Frontal cortex (tissue), 4 donors: ENCODE results near the gene TBCE. TPM values are rescaled to one million over a fixed set of nuclear protein-coding genes. Genes with fewer than 3 reads are reported as not detected.

Source experiments
- DNase-seq, 2 donors: peaks; one replicate each; pipeline ENCODE4 v3.0.0; 2012; ENCODE audit warnings: low spot score in 2 of 2
- FAIRE-seq: peaks from 2 replicates; lab custom pipeline; 2012; peaks lifted over from hg19 to GRCh38; lab: Jason Lieb, UNC
- total RNA-seq: library from RNA; depleted of rRNA; stranded (reverse); fragments of >200 nt; gene quantifications from one replicate; pipeline ENCODE4 v1.2.3, GENCODE V29; 2014
- donor health status: control.
- donor health status: control.
- donor health status: control.

TBCE gene, protein sequence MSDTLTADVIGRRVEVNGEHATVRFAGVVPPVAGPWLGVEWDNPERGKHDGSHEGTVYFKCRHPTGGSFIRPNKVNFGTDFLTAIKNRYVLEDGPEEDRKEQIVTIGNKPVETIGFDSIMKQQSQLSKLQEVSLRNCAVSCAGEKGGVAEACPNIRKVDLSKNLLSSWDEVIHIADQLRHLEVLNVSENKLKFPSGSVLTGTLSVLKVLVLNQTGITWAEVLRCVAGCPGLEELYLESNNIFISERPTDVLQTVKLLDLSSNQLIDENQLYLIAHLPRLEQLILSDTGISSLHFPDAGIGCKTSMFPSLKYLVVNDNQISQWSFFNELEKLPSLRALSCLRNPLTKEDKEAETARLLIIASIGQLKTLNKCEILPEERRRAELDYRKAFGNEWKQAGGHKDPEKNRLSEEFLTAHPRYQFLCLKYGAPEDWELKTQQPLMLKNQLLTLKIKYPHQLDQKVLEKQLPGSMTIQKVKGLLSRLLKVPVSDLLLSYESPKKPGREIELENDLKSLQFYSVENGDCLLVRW
- total RNA-seq: 44.0 TPM

DNA sequence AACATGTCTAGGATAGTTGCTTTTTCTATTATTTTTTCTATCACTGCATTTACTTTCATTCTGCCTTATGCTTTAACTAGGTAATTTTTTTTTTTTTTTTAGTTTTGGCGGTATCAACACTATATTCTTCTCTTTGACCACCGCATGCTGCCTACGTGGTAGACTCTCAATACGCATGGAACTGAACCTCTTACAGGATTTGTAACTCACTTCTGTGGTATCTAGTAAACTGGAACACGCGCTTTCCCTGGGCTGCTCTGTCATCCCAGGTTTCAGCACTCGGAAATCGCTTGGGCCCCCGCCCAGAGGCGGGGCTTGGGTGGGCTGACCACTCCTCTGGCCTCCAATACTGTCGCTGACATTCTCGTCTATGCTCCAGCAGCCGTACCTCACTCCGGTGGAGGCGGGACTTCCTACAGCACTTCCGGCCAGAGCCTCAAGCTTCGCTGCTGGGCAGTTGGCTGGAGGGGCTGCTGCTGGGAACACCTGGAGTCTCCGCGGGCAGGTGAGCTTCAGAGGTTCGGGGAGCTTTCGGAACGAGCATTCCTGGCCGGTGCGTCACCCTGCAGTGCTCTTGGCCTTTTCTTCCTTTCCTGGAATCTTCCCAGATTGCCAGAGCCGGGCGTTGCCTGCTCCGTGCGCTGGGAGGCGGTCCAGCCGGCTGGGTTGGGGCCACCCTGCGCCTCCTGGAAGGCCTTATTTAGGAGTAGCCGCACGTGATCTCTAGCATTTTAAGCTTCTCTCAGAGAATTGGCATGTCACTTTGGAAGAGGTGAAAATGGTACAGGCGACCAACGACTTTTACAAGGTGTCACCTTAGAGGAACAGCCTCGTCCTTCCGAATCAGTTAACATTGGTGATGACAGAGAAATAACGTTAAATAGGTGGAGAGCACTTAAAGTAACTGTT is at the start of gene TBCE:
TBCE (plus strand) TSS at position 428 of the 909 bp plus-strand sequence. CDS start 12,623 bp downstream, outside the sequence.
- peak; percentile 80 to 95 for DNase-seq
- FAIRE-seq: no peak

DNA sequence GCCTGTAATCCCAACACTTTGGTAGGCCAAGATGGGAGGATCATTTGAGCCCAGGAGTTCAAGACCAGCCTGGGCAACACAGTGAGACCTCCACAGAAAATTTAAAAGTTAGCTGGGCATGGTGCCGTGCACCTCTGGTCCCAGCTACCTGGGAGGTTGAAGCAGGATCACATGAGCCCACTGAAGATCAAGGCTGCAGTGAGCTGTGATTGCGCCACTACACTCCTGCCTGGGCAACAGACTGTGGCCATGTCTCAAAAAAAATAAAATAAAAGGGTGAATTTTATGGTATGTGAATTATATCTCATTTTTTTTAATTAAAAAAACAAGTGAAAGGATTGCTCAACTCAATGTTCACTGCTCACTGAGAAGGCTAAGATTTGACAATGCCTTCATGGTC is 48.0 kb upstream of the TBCE start:
- FAIRE-seq: no peak
- no peak for DNase-seq

DNA sequence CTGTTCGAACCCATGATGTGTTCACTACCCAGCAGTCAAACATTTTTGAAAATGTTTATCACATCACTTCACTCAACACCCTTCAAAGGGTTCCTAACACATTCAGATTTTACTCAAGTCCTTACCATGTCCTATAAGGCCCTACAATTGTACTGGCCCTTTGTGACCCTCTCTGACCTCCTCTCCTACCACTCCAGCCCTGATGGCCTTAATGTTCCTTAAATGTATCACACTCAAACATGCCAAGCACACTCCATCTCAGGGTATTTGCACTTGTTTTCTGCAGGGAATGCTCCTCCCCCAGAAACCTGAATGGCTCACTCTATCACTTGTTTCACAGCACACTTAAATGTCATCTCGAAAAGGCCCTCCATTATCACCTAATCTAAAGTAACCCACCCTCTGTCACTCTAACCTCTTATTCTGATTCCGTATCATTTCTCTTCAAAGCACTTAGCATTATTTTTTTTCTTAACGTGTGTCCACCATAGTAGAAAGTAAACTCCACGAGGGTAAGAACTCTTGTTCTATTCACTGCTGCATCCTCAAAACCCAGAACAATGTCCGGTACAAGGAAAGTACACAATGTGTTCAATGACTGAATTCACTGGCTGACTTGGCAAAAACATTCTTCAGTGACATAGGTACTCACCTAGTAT is 46.6 kb upstream of the TBCE start:
- DNase-seq: no peak
- FAIRE-seq: no peak

DNA sequence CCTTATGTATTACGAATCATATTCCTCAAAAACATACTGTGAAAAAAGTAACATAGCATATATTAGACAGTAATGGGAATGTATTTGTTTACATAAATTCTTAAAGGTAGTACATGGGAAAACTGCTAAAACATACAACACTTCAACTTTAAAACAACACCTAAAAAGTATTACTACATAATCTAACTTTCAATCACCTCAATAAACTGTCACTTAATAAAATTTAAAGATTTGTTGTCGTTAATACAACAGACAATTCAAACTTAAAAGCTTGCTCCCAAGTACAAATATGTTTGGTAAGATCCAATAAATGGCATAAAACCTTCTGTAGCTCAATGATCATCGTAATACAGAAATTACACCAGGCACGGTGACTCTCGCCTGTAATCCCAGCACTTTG is 42.9 kb upstream of the TBCE start:
- no peak for DNase-seq
- FAIRE-seq: no peak

DNA sequence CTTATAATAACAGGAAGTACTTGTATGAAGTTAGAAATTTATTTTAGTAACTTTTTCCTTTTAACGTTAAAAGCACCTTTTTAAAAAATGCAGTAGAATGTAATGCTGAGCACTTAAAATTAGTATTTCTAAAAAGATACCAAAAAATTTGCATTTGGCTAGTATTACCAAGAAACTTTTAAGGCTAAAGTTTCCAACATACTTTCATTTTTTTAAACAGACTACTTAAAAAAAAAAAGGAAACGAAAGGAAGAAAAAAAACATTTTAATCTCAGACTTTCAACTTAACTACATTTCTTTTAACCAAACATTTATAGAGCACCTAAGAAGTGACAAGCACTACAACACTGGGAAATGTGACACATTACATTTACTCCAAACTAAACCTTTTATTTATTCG is 42.1 kb upstream of the TBCE start:
- FAIRE-seq: peak; percentile 15
- DNase-seq: no peak

DNA sequence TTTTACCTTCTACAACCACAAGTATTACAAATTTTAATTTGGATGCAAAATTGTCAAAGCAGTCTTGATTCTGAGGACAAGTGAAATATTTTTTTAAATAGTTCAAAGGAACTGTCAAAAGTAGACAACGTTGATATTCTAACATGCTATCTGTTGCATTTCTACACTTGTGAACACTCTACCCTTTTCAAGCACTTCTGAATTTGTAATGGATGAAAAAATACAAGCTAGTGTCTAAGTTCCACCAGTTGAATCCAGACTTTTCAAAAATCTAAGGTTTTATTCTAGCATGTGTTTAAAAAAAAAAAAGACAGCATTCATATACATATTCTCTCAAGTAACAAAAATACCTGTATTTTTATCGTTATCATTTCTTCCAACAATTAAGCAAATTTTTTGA is 41.4 kb upstream of the TBCE start:
- FAIRE-seq (no peak), DNase-seq (no peak)

DNA sequence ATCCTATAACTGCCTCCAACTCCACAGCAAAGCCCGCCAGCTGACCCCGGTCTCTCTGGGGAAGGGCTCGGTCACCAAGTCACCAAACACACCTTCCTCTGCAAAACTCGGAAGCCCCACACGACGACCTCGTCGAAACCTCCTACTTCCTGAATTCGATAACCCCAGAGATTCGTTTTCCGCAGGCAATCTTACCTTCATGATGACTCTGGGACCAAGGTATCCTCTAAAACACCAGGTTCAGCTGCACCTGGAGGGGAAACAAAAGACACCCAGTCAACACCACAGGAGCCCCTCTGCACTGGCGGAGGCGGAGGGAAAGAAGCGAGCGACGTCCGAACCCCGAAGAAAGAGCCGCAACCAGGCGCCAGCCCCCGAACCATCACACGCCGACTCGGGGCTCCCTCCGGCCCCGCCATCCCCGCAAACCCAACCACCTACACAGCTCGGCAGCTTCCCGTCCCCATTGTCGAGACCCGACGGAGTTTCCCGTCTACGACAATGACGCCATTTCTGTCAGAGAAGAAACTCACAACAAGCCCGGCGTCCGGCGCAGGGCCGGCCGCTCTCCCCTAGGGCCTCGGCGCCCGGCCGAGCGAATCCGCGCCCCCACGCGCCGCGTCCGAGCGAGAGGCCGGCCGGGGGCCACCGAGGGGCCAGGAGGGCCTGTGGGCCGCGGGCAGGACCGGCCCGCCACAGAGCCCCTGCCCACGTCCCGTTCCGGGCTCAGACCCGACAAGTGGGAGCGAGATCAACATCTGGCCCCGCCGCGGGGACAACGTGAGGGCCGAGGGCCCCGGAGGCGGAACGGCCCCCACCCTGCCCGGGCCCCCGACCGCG is 40.3 kb upstream of the TBCE start:
- no peak for FAIRE-seq

DNA sequence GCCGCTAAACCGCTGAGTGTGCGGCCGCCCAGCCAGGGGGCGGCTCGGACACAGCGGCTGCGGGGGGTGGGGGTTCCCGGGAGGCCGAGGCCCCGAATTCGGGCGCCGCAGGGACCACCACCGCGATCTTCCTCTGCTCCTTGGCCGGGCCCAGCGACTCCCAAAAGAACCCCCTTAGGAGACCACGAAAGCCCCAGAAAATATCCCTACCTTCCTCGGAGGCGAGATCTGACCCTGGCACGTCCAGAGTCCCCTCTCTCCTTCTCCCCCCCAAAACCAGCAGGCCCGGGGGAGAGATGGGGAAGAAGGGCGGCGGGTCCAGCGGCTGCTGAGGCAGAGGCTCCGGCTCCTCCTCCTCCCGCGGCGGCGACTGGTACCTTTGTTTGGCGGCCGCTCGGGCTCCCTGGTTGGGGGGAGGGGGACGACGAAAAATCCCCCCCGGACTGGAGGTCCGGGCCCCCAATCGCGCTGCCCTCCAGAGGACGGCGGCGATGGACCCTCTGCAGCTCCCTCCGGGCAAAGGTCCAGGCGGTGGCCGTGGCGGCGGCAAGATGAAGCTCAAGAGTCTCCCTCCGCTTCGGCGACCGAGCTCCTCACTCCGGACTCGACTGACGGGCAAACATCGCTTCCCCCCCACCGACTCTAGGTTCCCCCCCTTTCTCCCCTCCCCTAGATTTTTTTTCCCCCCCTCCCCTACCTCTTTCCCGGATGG is 39.5 kb upstream of the TBCE start, which contains the start of gene ARID4B:
ARID4B (minus strand) TSS at position 621 of the 712 bp plus-strand sequence. CDS start 1,260 bp downstream, outside the sequence.
- peak in 1 of 2 donors; percentile 94 for DNase-seq

More for the DNA sequence above, 40.3 kb upstream of the TBCE start:
- DNase-seq: peak; percentile 30 to 50

DNA sequence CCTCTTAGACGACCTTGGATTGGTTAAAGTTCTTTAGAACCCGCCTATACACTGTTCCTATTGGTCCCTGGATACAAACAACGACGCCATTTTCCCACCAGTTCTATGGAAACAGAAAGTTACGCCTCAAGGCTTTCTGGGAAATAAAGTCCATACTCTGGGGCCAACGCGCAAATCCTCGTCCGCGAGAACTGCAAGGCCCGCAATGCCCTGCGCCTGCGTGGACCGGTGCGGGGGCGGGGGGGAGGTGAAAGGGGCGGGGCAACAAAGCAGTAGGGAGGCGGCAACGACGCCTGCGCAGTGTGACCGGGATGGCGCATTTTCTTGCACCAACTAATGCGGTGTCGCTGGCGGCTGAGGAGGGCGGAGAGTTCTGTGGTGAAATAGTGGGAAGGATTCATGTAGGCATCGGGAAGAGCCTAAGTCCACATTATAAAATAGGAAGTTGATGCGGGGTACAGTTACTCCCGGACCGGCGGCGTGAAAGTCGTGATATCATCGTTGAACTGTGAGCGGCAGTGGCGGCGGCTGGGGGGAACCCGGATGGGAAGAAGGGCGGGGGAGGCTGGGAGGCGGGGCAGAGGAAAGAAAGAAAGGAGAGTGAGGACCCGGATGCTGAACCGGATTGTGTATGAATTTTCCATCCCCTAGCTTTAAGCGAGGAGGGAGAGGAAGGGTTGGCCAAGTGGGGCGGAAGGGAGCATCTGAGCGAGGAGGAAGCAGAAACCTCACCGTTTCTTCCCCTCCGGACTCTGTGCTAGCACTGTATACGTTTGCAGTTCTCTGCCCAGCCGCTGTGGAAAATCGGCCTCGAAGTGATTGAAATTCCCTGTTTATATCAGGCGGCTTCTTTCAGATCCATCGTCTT is 38.7 kb upstream of the TBCE start, which contains the start of gene GGPS1:
GGPS1 (plus strand) TSS at position 300 of the 868 bp plus-strand sequence. CDS start 6,695 bp downstream, outside the sequence.
- DNase-seq (peak; percentile 64 to 87), FAIRE-seq (peak; percentile 15)

More for the DNA sequence above, 39.5 kb upstream of the TBCE start, which contains the start of gene ARID4B:
- no peak for FAIRE-seq

DNA sequence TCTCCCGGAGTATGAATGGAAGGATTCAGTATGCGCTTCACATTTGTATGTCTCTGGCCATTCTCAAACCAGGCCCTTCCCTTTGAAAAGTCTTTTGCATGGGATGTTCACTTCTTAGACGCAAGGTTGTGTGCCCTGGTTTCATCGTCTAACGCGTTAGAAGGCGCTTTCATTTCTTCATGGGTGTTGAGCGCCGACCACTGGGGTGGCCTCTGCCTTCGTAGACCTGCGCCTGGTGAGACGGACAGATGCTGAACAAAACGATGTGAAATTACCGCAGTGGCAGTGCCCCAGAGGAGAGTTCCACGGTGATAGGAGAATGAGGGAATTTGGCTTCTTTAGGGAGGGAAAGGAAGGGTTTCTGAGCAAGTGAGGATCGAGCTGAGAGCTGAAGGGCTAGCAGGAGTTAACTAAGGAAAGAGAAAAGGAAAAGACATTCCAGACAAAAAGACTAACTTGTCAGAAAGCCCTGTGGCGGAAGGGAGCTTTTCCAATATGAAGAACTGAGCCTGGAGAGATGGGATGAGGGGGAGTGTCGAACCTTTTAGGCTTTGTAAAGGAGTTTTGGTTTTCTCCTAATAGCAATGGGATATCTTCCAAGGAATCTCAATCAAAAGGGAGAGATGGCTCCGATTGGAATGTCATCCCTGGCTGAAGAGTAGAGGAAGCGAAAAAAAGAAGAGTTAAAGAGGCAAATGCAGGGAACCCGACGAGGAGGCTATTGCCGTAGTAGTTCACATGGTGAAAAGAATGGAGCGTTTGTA is 37.9 kb upstream of the TBCE start:
- no peak for DNase-seq
- FAIRE-seq: no peak

DNA sequence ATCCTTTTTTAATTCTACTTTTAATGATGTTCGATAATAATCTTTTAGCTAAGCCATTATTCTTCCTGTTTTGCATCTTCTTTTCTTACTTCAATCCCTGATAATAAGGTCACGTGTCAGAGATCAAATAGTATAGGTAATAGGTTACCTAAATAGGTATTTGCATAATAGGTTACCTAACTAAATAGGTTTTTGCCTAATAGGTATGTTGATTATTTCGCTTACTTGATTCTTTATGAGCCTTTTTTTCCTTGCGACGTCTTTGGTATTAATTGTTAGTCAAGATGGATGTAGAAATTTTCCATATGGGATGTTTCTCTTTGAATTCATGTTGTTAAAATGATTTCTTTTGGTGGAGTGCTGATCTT is 36.3 kb upstream of the TBCE start:
- no peak for FAIRE-seq
- DNase-seq: no peak

DNA sequence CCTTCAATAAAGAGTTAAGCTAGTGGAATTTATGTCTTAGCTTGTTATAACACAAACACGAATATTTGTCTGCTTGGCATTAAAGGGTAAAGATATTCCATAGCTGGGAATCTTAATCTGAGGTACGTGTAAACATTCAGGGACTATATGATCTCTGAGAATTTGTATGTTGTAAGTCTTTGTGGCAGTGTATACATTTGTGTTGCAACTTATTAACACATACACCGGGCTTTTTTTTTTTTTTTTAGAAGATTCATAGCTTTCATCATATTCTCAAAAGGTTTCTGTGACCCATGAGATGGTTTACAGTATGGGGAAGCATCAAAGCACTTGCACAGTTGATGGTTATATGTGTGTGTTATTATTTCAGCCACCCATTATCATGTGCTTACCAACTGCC is 35.8 kb upstream of the TBCE start:
- FAIRE-seq: no peak
- no peak for DNase-seq

DNA sequence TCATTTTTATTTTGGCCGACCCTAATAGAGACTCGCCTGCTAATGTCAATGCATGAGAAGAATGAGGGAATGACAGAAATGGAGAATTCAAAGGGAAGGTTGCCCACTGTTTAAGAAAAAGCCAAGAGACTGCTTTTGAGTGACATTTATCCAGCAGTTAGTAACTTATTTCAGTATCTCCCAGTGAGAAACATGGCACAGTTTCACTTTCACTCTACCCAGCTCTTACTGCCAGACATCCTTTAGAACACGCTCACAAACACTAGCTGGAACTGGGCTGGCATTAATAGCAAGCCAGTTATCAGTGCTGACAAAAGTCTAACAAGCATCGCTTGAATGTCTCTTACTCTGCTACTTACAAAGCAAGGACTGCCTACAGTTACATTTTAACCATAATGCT is 30.3 kb upstream of the TBCE start:
- DNase-seq: no peak
- FAIRE-seq: no peak

DNA sequence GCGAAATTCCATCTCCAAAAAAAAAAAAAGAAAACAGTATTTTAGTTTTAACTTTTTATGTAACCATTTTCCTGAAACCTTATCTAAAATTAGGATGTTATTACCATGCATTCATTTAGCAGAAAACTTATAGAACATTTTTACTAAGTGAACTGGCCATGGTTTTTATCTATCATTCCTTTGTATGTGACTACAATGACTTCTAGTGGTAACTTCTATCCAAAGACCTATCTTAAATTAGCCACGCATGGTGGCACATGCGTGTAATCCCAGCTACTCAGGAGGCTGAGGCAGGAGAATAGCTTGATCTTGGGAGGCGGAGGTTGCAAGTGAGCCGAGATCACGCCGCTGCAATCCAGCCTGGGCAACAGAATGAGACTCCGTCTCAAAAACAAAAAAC is 27.5 kb upstream of the TBCE start:
- no peak for DNase-seq
- no peak for FAIRE-seq

DNA sequence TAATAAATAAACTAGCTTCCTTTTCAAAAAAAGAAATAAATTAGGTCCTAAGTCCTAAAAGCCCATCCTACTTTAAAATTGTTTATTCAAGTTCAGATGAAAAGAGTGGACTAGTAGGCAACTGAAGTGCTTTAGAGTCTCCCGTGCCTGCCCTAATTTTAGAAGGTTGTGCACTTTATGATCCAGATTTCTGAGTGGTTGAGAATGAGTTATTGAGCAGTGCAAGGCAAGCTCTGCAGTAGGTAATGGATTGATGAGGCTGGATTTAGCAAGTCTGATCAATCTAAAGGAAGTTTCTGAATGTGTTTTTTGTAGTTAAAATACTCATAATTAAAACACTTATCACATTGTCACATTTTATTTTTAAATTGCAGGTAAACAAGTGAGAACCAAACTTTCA is 25.9 kb upstream of the TBCE start:
- no peak for DNase-seq
- FAIRE-seq: no peak

DNA sequence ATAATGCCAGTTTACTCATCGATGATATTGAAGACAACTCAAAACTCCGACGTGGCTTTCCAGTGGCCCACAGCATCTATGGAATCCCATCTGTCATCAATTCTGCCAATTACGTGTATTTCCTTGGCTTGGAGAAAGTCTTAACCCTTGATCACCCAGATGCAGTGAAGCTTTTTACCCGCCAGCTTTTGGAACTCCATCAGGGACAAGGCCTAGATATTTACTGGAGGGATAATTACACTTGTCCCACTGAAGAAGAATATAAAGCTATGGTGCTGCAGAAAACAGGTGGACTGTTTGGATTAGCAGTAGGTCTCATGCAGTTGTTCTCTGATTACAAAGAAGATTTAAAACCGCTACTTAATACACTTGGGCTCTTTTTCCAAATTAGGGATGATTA is 25.2 kb upstream of the TBCE start:
- no peak for DNase-seq
- no peak for FAIRE-seq

DNA sequence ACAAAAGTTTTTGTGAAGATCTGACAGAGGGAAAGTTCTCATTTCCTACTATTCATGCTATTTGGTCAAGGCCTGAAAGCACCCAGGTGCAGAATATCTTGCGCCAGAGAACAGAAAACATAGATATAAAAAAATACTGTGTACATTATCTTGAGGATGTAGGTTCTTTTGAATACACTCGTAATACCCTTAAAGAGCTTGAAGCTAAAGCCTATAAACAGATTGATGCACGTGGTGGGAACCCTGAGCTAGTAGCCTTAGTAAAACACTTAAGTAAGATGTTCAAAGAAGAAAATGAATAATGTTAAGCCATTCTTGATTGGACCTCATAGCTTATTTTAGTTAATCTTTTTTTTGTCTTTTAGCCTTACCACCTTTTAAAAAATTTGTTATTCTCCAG is 24.8 kb upstream of the TBCE start:
- FAIRE-seq: no peak

More for the DNA sequence above, 24.8 kb upstream of the TBCE start:
- no peak for DNase-seq
